HG03135 (cell line): ENCODE data around the gene KRT82.
"Not testable (repeated sequence)": the region's sequence is repeated elsewhere in the genome, so short reads cannot be mapped to it uniquely, and the experiment has no call there.

Experiments
- ATAC-seq: cut with Tn5 transposase; IDR thresholded peaks from one replicate; pipeline ENCODE4 v1.9.1; 2021; ENCODE audit warnings: mild to moderate bottlenecking, moderate library complexity; ENCODE audit not compliant: unreplicated experiment

Gene KRT82

GRCh38 chr12:52405922-52406385 is at the start of gene KRT82:
TSS of gene KRT82 (minus strand) at chr12:52406335. CDS start at chr12:52406277, 58 bp downstream.
- no peak for ATAC-seq

- no peak for ATAC-seq
Measured at GRCh38 chr12:52455821-52456220, 49.7 kb upstream of the KRT82 start.

DNA sequence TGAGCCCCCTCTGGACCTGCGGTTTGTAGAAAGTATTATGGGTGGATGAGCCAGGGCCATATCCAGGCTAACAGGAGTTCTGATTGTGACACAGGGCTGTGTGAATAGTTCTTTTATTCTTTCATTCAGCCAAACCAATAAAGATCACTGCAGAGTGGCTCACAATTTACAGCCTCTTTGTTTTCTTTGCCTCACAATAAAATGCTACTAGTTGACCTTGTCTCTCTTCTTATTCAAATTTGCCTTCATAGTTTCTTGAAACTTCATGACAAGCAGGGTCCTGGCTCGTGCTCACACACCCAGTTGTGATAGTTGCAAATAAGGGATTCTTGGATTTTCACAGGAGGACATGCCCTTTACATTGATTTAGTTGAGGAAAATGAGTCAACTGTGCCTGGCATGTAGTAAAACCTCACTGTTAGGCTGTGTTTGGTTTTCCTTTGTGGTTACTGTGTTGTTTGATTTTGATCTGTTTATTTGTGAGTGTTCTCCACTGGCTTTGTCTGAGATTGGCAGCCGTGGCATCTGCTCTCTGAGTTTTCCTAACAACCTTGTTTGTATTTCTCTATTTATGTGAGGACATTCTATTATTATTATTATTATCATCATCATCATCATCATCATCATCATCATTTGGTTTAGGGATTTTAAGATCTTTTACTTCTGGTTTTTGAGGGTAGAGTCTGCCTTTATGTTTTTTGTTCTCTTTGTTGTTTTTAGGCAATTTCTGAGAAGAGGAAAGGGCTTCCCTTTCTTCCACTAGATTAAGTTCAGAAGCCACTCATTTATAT is 48.5 kb upstream of the KRT82 start:
- no peak for ATAC-seq

DNA sequence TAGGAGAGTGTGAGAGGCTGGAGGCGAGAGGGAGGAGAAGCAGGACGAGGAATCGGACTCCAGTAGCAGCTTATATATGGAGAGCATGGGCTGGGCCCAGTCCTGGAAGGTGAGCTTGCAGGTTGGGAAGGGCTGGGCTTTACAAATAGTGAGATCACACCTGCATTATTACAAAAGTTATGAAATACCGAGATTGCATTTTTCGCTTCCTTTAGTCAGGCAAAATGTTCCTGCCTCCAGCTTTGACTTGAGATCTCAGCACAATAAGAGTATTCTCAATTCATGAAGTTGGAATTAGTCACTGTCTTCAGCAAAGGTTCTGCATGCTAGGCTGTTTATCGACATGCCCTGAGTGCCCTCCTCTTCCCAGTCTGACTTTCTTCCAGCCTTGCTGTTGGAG is 46.0 kb upstream of the KRT82 start, which contains the start of gene KRT6B:
Gene KRT6B (minus strand): TSS at position 46 of the 400 bp plus-strand sequence. CDS start 68 bp downstream, outside the sequence.
- ATAC-seq: no peak

- ATAC-seq: no peak
Measured at GRCh38 chr12:52448228-52448627, 42.1 kb upstream of the KRT82 start.

DNA sequence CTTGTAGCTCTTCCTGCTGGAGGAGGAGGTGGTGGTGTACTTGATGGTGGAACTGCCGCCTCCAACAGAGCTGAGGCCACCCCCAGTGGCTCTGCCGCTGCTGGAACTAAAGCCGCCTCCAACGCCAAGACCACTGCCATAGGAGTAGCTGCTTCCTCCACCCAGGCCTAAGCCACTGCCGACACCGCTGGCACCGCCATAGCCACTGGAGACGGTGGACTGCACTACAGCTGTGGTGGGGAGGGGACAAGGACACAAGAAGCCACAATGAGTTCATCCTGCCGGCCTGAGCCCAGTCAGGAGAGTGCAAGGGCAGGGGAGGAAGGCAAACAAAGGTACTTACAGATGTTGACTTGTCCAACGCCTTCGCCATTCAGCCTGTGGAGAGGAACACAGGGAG is 41.1 kb upstream of the KRT82 start:
- ATAC-seq: not testable (repeated sequence)

GRCh38 chr12:52446367-52447045 is 40.4 kb upstream of the KRT82 start:
- ATAC-seq: no peak

DNA sequence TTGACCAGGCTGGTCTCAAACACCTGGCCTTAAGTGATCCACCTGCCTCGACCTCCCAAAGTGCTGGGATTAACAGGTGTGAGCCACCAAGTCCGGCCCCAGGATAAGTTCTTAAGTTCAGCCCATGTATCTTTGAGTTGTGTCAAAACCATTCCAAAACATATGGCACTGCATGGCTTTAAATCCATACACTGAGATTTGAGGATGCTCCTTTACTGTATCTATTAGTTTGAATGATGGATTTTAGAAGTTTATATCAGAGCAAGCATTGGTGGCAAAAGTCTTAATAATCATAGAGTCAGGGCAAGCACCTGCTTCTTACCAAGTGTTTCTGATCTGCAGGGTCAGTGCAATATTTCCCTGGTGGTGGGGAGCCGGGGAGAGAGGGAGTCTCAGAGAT is 39.7 kb upstream of the KRT82 start:
- no peak for ATAC-seq

DNA sequence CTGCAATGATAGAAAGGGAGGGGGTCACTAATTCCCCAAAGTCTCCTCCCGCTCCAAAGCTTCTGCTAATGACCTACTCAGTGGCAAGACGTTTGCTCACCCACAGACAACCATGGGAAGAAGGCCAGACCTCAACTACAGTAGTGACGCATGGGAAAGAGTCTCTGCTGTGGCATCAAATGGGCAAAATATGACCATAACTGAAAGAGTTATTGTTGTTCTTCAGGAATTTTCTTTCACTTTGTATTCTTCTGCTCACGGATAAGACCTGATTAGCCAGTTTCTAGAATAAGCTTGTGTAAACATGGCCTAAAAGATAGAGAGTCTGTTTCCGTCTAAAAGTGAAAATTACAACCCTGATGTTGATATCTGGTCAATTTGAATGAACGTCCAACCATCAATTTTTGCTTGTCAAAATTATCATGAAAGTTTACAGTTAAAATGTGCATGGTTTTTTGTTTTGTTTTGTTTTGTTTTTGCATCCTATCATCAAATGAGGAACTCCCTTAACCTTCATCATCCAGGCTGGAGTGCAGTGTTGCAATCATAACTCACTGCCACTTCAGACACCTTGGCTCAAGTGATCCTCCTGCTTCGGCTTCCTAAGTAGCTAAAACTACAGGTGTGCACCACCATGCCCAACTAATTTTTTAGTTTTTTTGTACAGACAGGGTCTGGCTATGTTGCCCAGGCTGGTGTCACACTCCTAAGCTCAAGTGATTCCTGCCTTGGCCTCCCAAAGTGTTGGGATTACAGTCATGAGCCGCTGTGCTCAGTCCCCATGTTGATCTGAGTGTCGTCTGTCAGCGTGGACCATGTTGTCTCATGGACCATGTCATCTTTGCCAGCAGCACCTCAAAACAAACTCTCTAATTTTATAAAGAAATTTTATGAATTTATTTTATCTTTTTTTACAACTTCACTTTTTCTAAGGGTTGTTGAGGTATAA is 38.8 kb upstream of the KRT82 start:
- no peak for ATAC-seq

- no peak for ATAC-seq
Measured at GRCh38 chr12:52443966-52444365, 37.8 kb upstream of the KRT82 start.

- ATAC-seq: no peak
Measured at GRCh38 chr12:52442600-52443061, 36.5 kb upstream of the KRT82 start.

DNA sequence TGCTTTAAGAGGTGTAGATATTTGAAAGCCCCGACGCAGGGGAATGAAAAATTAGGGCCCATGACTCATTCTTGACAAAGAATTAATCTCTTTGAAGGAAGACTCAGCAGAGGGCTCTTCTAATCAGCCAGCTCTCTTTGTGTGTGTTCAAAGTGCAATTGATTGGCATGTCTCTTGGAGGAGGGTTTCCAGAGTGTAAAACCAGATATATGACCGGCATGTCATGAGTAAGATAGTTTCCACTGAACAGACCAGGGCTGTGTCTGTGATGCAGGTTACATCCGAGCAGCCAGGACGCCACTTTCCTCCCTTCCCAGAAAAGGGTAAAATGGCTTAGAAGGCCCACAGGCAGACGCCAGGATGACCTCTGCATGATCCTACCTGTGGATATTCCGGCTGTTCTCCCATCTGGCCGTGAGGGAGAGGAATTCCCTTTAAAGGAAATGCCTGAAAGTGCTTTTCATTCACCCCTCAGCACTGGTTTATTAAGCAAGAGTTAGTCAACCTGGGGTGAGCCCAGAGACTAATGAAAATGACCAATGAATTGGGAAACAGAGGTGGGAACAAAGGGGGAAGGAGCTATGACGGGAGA is 35.3 kb upstream of the KRT82 start:
- no peak for ATAC-seq

DNA sequence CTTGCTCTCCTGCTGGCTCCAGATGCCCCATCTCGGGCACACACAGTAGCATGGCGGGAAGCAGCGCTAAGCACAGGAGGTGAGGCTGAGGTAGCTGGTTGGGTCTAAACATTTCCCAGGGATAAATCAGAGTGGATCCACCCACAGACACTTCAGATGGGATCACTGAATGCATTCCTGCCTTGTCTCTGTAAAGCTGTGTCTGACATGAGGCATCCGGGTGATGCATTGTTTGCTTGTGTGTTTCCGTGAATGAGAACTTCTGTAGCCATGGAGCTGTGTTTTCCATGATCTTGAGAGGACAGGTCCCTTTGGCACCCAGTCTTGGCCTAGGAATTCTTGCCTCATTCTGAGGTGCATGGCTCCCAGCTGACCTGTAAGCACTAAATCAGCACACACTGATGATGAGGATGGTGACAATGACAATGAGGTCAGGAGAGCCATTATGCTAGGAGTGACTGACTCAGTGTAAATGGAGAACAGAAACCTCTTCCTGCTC is 34.7 kb upstream of the KRT82 start:
- ATAC-seq: no peak

GRCh38 chr12:52439845-52440244 is 33.7 kb upstream of the KRT82 start:
- no peak for ATAC-seq

- no peak for ATAC-seq
Measured at GRCh38 chr12:52439420-52439819, 33.3 kb upstream of the KRT82 start.

GRCh38 chr12:52438305-52439301 is 32.5 kb upstream of the KRT82 start:
- ATAC-seq: no peak

DNA sequence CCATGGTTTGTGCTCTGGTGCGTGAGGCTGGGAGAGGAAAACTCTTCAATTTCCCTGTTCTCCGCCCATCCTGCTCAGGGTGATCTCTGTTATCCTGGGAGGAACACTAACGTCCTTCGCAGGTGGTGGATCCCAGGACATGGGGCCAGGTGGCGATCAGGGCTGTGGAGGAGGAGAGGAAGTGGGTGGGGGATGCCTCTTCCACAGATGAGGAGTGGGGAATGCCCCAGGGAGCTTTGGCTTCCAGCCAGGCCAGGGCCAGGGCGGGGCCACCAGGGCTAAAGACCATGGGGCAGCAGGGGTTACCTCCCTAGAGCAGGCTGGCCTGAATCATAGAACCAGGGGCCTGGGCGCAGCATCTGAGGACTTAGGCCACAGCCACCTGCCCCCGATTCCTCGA is 31.4 kb upstream of the KRT82 start:
- ATAC-seq: no peak

DNA sequence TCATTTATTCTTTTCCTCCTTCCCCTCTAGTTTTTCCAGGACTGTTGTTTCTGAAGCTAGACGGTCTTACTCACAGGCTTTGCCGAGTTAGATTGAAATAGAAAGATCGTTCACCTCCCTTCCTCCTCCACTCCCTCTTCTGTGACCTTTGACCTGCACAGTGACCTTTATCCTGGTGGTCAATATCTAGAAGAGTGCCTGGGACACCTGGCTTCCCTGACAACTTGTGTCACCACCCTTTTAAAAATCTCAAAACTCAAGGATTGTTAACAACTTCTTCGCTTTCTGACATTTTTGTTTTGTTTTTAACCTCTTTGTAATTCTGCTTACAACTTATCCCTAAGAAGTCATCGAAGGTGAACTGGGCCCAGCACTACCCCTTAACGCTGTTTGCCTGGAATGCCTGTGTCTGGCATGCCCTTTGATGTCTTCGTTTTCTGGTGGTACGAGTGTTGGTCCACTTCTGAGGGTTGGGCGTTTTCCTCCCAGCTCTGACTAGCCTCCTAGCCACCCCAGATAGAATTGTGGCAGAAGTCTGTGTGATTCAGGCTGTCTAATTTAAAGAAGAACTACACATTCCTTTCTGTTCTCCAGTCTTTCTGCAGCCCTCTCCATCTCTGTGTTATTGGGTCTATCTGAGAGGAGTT is 30.8 kb upstream of the KRT82 start:
- ATAC-seq: no peak
